Lower lobe of right lung (tissue), 2 donors: ENCODE data around the gene GPNMB. TPM values are rescaled to one million over a fixed set of nuclear protein-coding genes. Genes with fewer than 3 reads are reported as not detected.

ENCODE experiments used
- ATAC-seq, 2 donors: fragments of 200-7000 bp; cut with Tn5 transposase; one replicate each; pipeline ENCODE4 v1.9.1; 2020 to 2022; ENCODE audit warnings: mild to moderate bottlenecking in 2 of 2, moderate library complexity in 2 of 2
- DNase-seq: peaks from one replicate; pipeline ENCODE4 v3.0.0-alpha.2; 2020
- H3K27ac ChIP-seq: fragments of 200-600 bp; one replicate; pipeline ENCODE4 v1.8.0; 2022
- H3K27me3 ChIP-seq: fragments of 200-600 bp; one replicate; pipeline ENCODE4 v1.8.0; 2022; ENCODE audit warnings: low read depth
- H3K36me3 ChIP-seq: fragments of 200-600 bp; one replicate; pipeline ENCODE4 v1.8.0; 2022; ENCODE audit warnings: mild to moderate bottlenecking
- H3K4me1 ChIP-seq: fragments of 200-600 bp; one replicate; pipeline ENCODE4 v1.8.0; 2022
- H3K4me3 ChIP-seq: fragments of 200-600 bp; one replicate; pipeline ENCODE4 v1.8.0; 2022; ENCODE audit warnings: mild to moderate bottlenecking
- H3K9me3 ChIP-seq: fragments of 200-600 bp; one replicate; pipeline ENCODE4 v1.8.0; 2022
- CTCF ChIP-seq: fragments of 200-600 bp; IDR thresholded peaks from one replicate; pipeline ENCODE4 v1.8.0; 2022; ENCODE audit warnings: antibody characterized with exemption, mild to moderate bottlenecking
- intact Hi-C: fragments of 100-400 bp; cut with DNase I; formaldehyde crosslinking; loops from one replicate; pipeline ENCODE4 v1.11.0; 2022
- total RNA-seq: library from RNA; stranded (reverse); fragmentation: NEBNext Ultra II Directional; extraction: Animal tissue kit (Norgen Biotek cat#: 25700); gene quantifications from one replicate; pipeline ENCODE4 v1.2.1, GENCODE V29; 2021
- donor health status: DM: no; HTN: yes; CAD: no; lungs with severe emphysema.

Gene GPNMB
- total RNA-seq, 1 donor from 2014 or later: 452 TPM

- ATAC-seq (no peak), DNase-seq (no peak)
- Histone ChIP-seq H3K27ac (no peak overlapping the region), H3K9me3 (no peaks in the 10 kb centered on the region), H3K4me3 (no peak overlapping the region), H3K27me3 (no peaks in the 10 kb centered on the region), H3K4me1 (no peaks in the 10 kb centered on the region), H3K36me3 (no peaks in the 10 kb centered on the region)
- no peak for TF ChIP-seq CTCF
- intact Hi-C loops: no loop called here
These were observed 44.4 kb downstream of the GPNMB start for GRCh38 chr7:23290993-23291392.

- no peaks in the 10 kb centered on the region for H3K27me3 ChIP-seq
- no peaks in the 10 kb centered on the region for H3K9me3 ChIP-seq
- no peak overlapping the region for H3K4me3 ChIP-seq
- no peaks in the 10 kb centered on the region for H3K4me1 ChIP-seq
- no peak for TF ChIP-seq CTCF
- intact Hi-C loops: no loop called here
- H3K36me3 ChIP-seq: no peaks in the 10 kb centered on the region
- ATAC-seq: peak in 1 of 2 donors; percentile 68
- no peak for DNase-seq
- no peak overlapping the region for H3K27ac ChIP-seq
These were observed 45.5 kb downstream of the GPNMB start for GRCh38 chr7:23291957-23292560.

- Histone ChIP-seq H3K27me3 (no peaks in the 10 kb centered on the region), H3K27ac (no peak overlapping the region), H3K4me3 (no peak overlapping the region), H3K36me3 (no peaks in the 10 kb centered on the region), H3K9me3 (no peaks in the 10 kb centered on the region), H3K4me1 (no peaks in the 10 kb centered on the region)
- no peak for ATAC-seq
- TF ChIP-seq CTCF: no peak
- no peak for DNase-seq
- intact Hi-C loops: no loop called here
These were observed 46.0 kb downstream of the GPNMB start for GRCh38 chr7:23292623-23293022.

GRCh38 chr7:23293500-23294073 lies 47.0 kb downstream of the GPNMB start:
- no peaks in the 10 kb centered on the region for H3K36me3 ChIP-seq
- TF ChIP-seq CTCF: no peak
- DNase-seq: no peak
- peaks cover 7% of the 10 kb centered on the region for H3K4me1 ChIP-seq
- no peak overlapping the region for H3K27ac ChIP-seq
- intact Hi-C loops: no loop called here
- H3K27me3 ChIP-seq: no peaks in the 10 kb centered on the region
- no peak for ATAC-seq
- H3K4me3 ChIP-seq: no peak overlapping the region
- H3K9me3 ChIP-seq: no peaks in the 10 kb centered on the region

- ATAC-seq: no peak
- intact Hi-C loops: no loop called here
- DNase-seq: no peak
- H3K4me3 ChIP-seq: no peak overlapping the region
- H3K9me3 ChIP-seq: no peaks in the 10 kb centered on the region
- H3K27ac ChIP-seq: no peak overlapping the region
- no peaks in the 10 kb centered on the region for H3K36me3 ChIP-seq
- no peaks in the 10 kb centered on the region for H3K27me3 ChIP-seq
- TF ChIP-seq CTCF: no peak
- H3K4me1 ChIP-seq: peaks cover 9% of the 10 kb centered on the region
These were observed 48.2 kb downstream of the GPNMB start for GRCh38 chr7:23294549-23295400.
